A549 (cell line): ENCODE data around the gene COG5. TPM values are rescaled to one million over a fixed set of nuclear protein-coding genes. Genes with fewer than 3 reads are reported as not detected.
A peak's percentile ranks its signal among the peaks of the same experiment; 100 is the strongest.

Experiments used
- ATAC-seq, 2 experiments: fragments of 200-7000 bp in 1 of 2; fragments of >200 bp in 1 of 2; cut with Nextera tagmentation in 1 of 2; cut with Tn5 transposase in 1 of 2; 3 replicates each; pipeline versions ENCODE4 v1.8.0 to v1.9.1; 2018 to 2020; ENCODE audit warnings: mild to moderate bottlenecking in 1 of 2, moderate library complexity in 1 of 2
- CTCF ChIA-PET: fragments of 300-600 bp; sonication (Branson Sonifier 250); formaldehyde crosslinking; extraction: SDS; loops from one replicate; lab custom pipeline; 2021; ENCODE audit warnings: antibody characterized with exemption, inconsistent platforms; lab: Yijun Ruan, JAX
- POLR2A ChIA-PET: fragments of 350-600 bp; formaldehyde crosslinking; extraction: SDS; loops from one replicate; lab custom pipeline; 2021; ENCODE audit warnings: antibody characterized with exemption, inconsistent platforms; lab: Yijun Ruan, JAX
- DNase-seq, 2 experiments: peaks; one replicate each; pipeline versions ENCODE4 v3.0.0 to v3.0.0-alpha.2; 2011 to 2016; ENCODE audit warnings: low read depth in 1 of 2, low spot score in 1 of 2
- FAIRE-seq: peaks from 2 replicates; lab custom pipeline; 2011; peaks lifted over from hg19 to GRCh38; lab: Jason Lieb, UNC
- H3K27ac ChIP-seq, 2 experiments: fragments of >200 bp; sonication (Bioruptor Twin); formaldehyde crosslinking; 3 replicates each; pipeline ENCODE4 v1.5.1; 2016 to 2017
- H3K4me1 ChIP-seq: fragments of >200 bp; sonication (Bioruptor Twin); formaldehyde crosslinking; 3 replicates; pipeline ENCODE4 v1.6.1; 2016
- H3K4me2 ChIP-seq: fragments of >200 bp; sonication (Bioruptor Twin); formaldehyde crosslinking; 3 replicates; pipeline ENCODE4 v1.6.1; 2016
- H3K4me3 ChIP-seq: fragments of >200 bp; sonication (Bioruptor Twin); formaldehyde crosslinking; 3 replicates; pipeline ENCODE4 v1.5.1; 2016
- H3K9me3 ChIP-seq: fragments of >200 bp; sonication (Bioruptor Twin); formaldehyde crosslinking; 3 replicates; pipeline ENCODE4 v1.6.1; 2016
- CBX2 ChIP-seq: fragments of 200-600 bp; sonication (generic); IDR thresholded peaks from 2 replicates; pipeline ENCODE4 v1.6.1; 2016; ENCODE audit warnings: low read depth, mild to moderate bottlenecking, borderline replicate concordance
- EP300 ChIP-seq, 2 experiments: fragments of >200 bp; sonication (Bioruptor Twin); formaldehyde crosslinking; IDR thresholded peaks; 2 replicates in 1 of 2; 3 replicates in 1 of 2; pipeline ENCODE4 v1.6.1; 2016 to 2017
- GATA3 ChIP-seq: IDR thresholded peaks from 2 replicates; pipeline ENCODE4 v1.6.1; 2012; ENCODE audit warnings: borderline replicate concordance
- HOXA7 ChIP-seq: fragments of 250-450 bp; sonication (Bioruptor Pico); IDR thresholded peaks from 2 replicates; pipeline ENCODE4 v1.5.0; 2020; ENCODE audit warnings: mild to moderate bottlenecking, moderate library complexity
- HOXB13 ChIP-seq: fragments of 250-450 bp; sonication (Bioruptor Pico); IDR thresholded peaks from 2 replicates; pipeline ENCODE4 v1.5.0; 2020; ENCODE audit warnings: low read depth, mild to moderate bottlenecking, moderate library complexity
- JUN ChIP-seq, 2 experiments: fragments of >200 bp; sonication (Bioruptor Twin); formaldehyde crosslinking; IDR thresholded peaks; 2 replicates in 1 of 2; 3 replicates in 1 of 2; pipeline ENCODE4 v1.6.1; 2016 to 2017
- KDM5A ChIP-seq: fragments of 200-600 bp; sonication (generic); IDR thresholded peaks from 2 replicates; pipeline ENCODE4 v1.6.1; 2016; ENCODE audit warnings: antibody characterized with exemption, mild to moderate bottlenecking
- MAFK ChIP-seq: fragments of 450-650 bp; IDR thresholded peaks from 2 replicates; pipeline ENCODE4 v1.6.1; 2014; ENCODE audit not compliant: partially characterized antibody
- MYC ChIP-seq: IDR thresholded peaks from 2 replicates; pipeline ENCODE4 v1.6.1; 2012; ENCODE audit warnings: mild to moderate bottlenecking, inconsistent platforms, low read length, improper control_type of control experiment, borderline replicate concordance
- NPAS2 ChIP-seq: fragments of 250-450 bp; sonication (Bioruptor Pico); IDR thresholded peaks from 2 replicates; pipeline ENCODE4 v1.8.0; 2022; ENCODE audit warnings: mild to moderate bottlenecking, moderate library complexity, borderline replicate concordance
- NR3C1 ChIP-seq: fragments of >200 bp; sonication (Bioruptor Twin); formaldehyde crosslinking; IDR thresholded peaks from 3 replicates; pipeline ENCODE4 v1.6.1; 2017
- POLR2AphosphoS2 ChIP-seq: conservative IDR thresholded peaks from 2 replicates; pipeline ENCODE4 v1.6.1; 2012; ENCODE audit warnings: low read length, improper control_type of control experiment, inconsistent platforms
- RCOR1 ChIP-seq: fragments of 150-350 bp; IDR thresholded peaks from 2 replicates; pipeline ENCODE4 v1.6.1; 2014; ENCODE audit warnings: antibody characterized with exemption, low read length, low read depth
- RFX5 ChIP-seq: fragments of 450-650 bp; IDR thresholded peaks from 2 replicates; pipeline ENCODE4 v1.7.1; 2014; ENCODE audit warnings: antibody characterized with exemption, mild to moderate bottlenecking, moderate library complexity
- SMC3 ChIP-seq: fragments of >200 bp; sonication (Bioruptor Twin); formaldehyde crosslinking; IDR thresholded peaks from 3 replicates; pipeline ENCODE4 v1.6.1; 2018; ENCODE audit warnings: inconsistent platforms
- TP53 ChIP-seq: fragments of 250-450 bp; sonication (Bioruptor Pico); IDR thresholded peaks from 2 replicates; pipeline ENCODE4 v1.5.0; 2021; ENCODE audit warnings: mild to moderate bottlenecking, moderate library complexity
- WGBS: methylation state at CpG from one replicate; pipeline ENCODE4 v1.1.6; 2017; ENCODE audit errors: missing lambda C conversion rate; 5-methylcytosine and 5-hydroxymethylcytosine counted together
- polyA plus RNA-seq, 4 experiments: library from polyadenylated mRNA; depleted of rRNA in 3 of 4; stranded (reverse); fragments of >200 nt; fragmentation: RNase III in 1 of 4; extraction: RNeasy Plus Mini Kit Qiagen cat#74134 plus additional on column Dnase treatment in 1 of 4; gene quantifications; 2 replicates in 3 of 4; 3 replicates in 1 of 4; pipeline ENCODE4 v1.2.3, GENCODE V29; 2011 to 2017
- TF ChIP-seq, protein P1 (sequence below): fragments of 150-350 bp; IDR thresholded peaks from 2 replicates; pipeline ENCODE4 v1.6.1; 2014; ENCODE audit warnings: low read depth, mild to moderate bottlenecking, low read length
- TF ChIP-seq, protein P2 (sequence below): fragments of >200 bp; sonication (Bioruptor Twin); formaldehyde crosslinking; IDR thresholded peaks from 2 replicates; pipeline ENCODE4 v1.6.1; 2016
- TF ChIP-seq, protein P3 (sequence below): IDR thresholded peaks from 2 replicates; pipeline ENCODE4 v1.6.1; 2012
- TF ChIP-seq, protein P4 (sequence below): fragments of 200-600 bp; sonication (generic); IDR thresholded peaks from 2 replicates; pipeline ENCODE4 v1.6.1; 2016; ENCODE audit warnings: antibody characterized with exemption, mild to moderate bottlenecking, moderate library complexity
- TF ChIP-seq, protein P5 (sequence below): fragments of >200 bp; sonication (Bioruptor Twin); formaldehyde crosslinking; IDR thresholded peaks from 3 replicates; pipeline ENCODE4 v1.6.1; 2016
- TF ChIP-seq, protein P6 (sequence below): fragments of 250-450 bp; sonication (Bioruptor Pico); IDR thresholded peaks from 2 replicates; pipeline ENCODE4 v1.5.0; 2021; ENCODE audit warnings: mild to moderate bottlenecking, moderate library complexity, borderline replicate concordance
- TF ChIP-seq, protein P7 (sequence below): fragments of 250-450 bp; sonication (Bioruptor Pico); IDR thresholded peaks from 2 replicates; pipeline ENCODE4 v1.5.0; 2020; ENCODE audit warnings: low read depth, mild to moderate bottlenecking, moderate library complexity

The COG5 gene
- polyA plus RNA-seq, 2 of the 4 experiments (the other 2 are of a cell fraction), result 22.5 to 44.0 TPM

DNA sequence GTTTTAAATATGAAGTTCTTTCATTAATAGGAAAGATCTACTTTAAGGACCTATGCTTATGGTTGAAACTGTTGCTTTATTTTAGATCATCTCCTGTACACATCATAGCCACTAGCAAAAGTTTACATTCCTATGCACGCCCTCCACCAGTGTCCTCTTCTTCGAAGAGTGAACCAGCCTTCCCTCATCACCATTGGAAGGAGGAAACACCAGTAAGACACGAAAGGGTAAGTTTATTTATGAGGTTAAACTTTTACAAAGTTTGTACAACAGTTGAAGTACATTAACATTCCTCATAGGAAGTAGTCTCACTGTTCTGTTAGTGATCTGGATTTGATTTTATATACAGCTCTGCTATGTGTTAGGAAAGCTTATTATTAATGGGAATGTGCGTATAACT is 378.0 kb downstream of the COG5 start:
- no peak for TF ChIP-seq CBX2
- TF ChIP-seq, protein P1, sequence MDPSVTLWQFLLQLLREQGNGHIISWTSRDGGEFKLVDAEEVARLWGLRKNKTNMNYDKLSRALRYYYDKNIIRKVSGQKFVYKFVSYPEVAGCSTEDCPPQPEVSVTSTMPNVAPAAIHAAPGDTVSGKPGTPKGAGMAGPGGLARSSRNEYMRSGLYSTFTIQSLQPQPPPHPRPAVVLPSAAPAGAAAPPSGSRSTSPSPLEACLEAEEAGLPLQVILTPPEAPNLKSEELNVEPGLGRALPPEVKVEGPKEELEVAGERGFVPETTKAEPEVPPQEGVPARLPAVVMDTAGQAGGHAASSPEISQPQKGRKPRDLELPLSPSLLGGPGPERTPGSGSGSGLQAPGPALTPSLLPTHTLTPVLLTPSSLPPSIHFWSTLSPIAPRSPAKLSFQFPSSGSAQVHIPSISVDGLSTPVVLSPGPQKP, result no peak
- TF ChIP-seq HOXB13 (CRISPR knock-in tag), result no peak
- TF ChIP-seq, protein P2, sequence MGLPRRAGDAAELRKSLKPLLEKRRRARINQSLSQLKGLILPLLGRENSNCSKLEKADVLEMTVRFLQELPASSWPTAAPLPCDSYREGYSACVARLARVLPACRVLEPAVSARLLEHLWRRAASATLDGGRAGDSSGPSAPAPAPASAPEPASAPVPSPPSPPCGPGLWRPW, result no peak
- TF ChIP-seq EP300 (IDR thresholded peaks at IDR 0.05), result no peak
- no peak for TF ChIP-seq NR3C1
- TF ChIP-seq NPAS2 (CRISPR knock-in tag), result no peak
- POLR2A ChIA-PET, result interaction anchor here (0.6 to 0.7 kb wide), 2 partner anchors 11 to 347 kb away, joined by 3 to 10 read pairs; no protein-coding TSS in a partner anchor
- 40% methylated on average over 4 of the region's 4 CpGs for WGBS
- DNase-seq (no peak), FAIRE-seq (no peak), ATAC-seq (peak in 1 of 2 experiments; percentile 57; a peak in 2 of 6 replicates)
- CTCF ChIA-PET, result interaction anchor here (1.2 kb wide), 1 partner anchor 392 kb away, joined by 3 read pairs; no protein-coding TSS in a partner anchor
- H3K4me3 ChIP-seq, result no peak overlapping the region
- H3K4me2 ChIP-seq, result peak overlapping the region; percentile 30
- H3K4me1 ChIP-seq, result peaks cover 23% of the 10 kb centered on the region
- no peaks in the 10 kb centered on the region for H3K9me3 ChIP-seq
- no peak overlapping the region for H3K27ac ChIP-seq

DNA sequence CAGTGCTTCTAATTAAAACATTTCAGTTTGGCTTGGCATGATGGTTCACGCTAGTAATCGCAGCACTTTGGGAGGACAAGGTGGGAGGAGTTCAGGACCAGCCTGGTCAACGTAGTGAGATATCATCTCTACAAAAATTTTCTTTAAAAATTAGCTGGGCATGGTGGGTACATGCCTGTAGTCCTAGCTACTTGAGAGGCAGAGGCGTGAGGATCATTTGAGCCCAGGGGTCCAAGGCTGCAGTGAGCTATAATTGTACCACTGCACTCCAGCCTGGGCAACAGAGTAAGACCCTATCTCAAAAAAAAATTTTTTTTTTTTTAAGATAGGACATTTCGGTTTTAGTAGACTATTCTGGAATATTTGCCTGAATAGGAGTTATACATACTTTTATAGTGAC is 382.5 kb downstream of the COG5 start:
- CTCF ChIA-PET, result interaction anchor here (0.6 to 1.2 kb wide), 4 partner anchors 13 to 562 kb away, joined by 3 to 4 read pairs (median 4); partner anchors contain the start of genes CBLL1 and HBP1
- FAIRE-seq (no peak), ATAC-seq (no peak), DNase-seq (no peak)
- Histone ChIP-seq H3K4me3 (no peak overlapping the region), H3K27ac (0 out of 6 replicates have a peak overlapping the region, but pooled peaks of 1 of the 2 experiments have one; percentile 4), H3K9me3 (no peaks in the 10 kb centered on the region), H3K4me2 (no peak overlapping the region), H3K4me1 (peaks cover 38% of the 10 kb centered on the region)
- WGBS, result 96% methylated on average over 5 of the region's 5 CpGs
- POLR2A ChIA-PET, result no interaction called here
- TF ChIP-seq, protein P3, sequence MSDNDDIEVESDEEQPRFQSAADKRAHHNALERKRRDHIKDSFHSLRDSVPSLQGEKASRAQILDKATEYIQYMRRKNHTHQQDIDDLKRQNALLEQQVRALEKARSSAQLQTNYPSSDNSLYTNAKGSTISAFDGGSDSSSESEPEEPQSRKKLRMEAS, result no peak
- TF ChIP-seq, protein P4, sequence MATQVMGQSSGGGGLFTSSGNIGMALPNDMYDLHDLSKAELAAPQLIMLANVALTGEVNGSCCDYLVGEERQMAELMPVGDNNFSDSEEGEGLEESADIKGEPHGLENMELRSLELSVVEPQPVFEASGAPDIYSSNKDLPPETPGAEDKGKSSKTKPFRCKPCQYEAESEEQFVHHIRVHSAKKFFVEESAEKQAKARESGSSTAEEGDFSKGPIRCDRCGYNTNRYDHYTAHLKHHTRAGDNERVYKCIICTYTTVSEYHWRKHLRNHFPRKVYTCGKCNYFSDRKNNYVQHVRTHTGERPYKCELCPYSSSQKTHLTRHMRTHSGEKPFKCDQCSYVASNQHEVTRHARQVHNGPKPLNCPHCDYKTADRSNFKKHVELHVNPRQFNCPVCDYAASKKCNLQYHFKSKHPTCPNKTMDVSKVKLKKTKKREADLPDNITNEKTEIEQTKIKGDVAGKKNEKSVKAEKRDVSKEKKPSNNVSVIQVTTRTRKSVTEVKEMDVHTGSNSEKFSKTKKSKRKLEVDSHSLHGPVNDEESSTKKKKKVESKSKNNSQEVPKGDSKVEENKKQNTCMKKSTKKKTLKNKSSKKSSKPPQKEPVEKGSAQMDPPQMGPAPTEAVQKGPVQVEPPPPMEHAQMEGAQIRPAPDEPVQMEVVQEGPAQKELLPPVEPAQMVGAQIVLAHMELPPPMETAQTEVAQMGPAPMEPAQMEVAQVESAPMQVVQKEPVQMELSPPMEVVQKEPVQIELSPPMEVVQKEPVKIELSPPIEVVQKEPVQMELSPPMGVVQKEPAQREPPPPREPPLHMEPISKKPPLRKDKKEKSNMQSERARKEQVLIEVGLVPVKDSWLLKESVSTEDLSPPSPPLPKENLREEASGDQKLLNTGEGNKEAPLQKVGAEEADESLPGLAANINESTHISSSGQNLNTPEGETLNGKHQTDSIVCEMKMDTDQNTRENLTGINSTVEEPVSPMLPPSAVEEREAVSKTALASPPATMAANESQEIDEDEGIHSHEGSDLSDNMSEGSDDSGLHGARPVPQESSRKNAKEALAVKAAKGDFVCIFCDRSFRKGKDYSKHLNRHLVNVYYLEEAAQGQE, result no peak

DNA sequence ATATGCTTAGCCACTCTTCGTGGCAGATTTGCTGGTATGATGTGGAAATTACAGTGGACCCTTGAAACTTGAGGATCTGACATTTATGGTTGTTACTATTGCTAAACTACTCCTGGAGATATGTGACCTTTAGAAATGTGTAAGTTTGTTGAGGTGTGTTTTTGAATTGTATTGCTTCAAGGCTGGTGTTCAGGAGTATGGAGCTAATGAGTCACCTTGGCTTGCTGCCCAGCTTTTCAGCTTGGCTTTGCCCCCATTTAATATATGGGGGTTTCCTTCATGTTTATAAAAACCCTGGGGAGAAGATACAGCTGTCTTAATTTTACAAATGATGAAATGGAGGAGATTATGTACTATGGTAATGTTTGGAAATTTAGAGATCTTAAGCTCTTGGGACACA is 383.3 kb downstream of the COG5 start:
- Histone ChIP-seq H3K4me3 (no peak overlapping the region), H3K27ac (peak overlapping the region in 1 of 2 experiments; percentile 68; a peak in 4 of 6 replicates), H3K9me3 (no peaks in the 10 kb centered on the region), H3K4me2 (peak overlapping the region; percentile 62), H3K4me1 (peaks cover 30% of the 10 kb centered on the region)
- DNase-seq, result peak; percentile 16 to 58
- no peak for FAIRE-seq
- peak; percentile 58 to 75; a peak in 4 of 6 replicates for ATAC-seq
- CTCF ChIA-PET, result interaction anchor here (1.0 kb wide), 3 partner anchors 9 to 563 kb away, joined by 3 to 4 read pairs (median 3); partner anchors contain the start of gene CBLL1
- POLR2A ChIA-PET, result interaction anchor here (1.0 to 1.2 kb wide), 2 partner anchors 10 to 12 kb away, joined by 7 to 8 read pairs; partner anchors contain the start of gene HBP1
- 0% methylated on average over 1 of the region's 1 CpG for WGBS
- TF ChIP-seq POLR2AphosphoS2 (no peak), HOXA7 (CRISPR knock-in tag) (no peak), MYC (no peak), TP53 (CRISPR knock-in tag) (no peak), JUN (IDR thresholded peaks at IDR 0.05) (0 out of 5 replicates have a peak, but pooled peaks have one; percentile 16 to 32), RFX5 (no peak), MAFK (no peak), KDM5A (no peak), GATA3 (no peak), RCOR1 (no peak), SMC3 (no peak)
- TF ChIP-seq, protein P5, sequence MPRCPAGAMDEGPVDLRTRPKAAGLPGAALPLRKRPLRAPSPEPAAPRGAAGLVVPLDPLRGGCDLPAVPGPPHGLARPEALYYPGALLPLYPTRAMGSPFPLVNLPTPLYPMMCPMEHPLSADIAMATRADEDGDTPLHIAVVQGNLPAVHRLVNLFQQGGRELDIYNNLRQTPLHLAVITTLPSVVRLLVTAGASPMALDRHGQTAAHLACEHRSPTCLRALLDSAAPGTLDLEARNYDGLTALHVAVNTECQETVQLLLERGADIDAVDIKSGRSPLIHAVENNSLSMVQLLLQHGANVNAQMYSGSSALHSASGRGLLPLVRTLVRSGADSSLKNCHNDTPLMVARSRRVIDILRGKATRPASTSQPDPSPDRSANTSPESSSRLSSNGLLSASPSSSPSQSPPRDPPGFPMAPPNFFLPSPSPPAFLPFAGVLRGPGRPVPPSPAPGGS, result 0 out of 3 replicates have a peak, but pooled peaks have one; percentile 38
- TF ChIP-seq, protein P6, sequence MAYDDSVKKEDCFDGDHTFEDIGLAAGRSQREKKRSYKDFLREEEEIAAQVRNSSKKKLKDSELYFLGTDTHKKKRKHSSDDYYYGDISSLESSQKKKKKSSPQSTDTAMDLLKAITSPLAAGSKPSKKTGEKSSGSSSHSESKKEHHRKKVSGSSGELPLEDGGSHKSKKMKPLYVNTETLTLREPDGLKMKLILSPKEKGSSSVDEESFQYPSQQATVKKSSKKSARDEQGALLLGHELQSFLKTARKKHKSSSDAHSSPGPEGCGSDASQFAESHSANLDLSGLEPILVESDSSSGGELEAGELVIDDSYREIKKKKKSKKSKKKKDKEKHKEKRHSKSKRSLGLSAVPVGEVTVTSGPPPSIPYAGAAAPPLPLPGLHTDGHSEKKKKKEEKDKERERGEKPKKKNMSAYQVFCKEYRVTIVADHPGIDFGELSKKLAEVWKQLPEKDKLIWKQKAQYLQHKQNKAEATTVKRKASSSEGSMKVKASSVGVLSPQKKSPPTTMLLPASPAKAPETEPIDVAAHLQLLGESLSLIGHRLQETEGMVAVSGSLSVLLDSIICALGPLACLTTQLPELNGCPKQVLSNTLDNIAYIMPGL, result no peak
- TF ChIP-seq, protein P7, sequence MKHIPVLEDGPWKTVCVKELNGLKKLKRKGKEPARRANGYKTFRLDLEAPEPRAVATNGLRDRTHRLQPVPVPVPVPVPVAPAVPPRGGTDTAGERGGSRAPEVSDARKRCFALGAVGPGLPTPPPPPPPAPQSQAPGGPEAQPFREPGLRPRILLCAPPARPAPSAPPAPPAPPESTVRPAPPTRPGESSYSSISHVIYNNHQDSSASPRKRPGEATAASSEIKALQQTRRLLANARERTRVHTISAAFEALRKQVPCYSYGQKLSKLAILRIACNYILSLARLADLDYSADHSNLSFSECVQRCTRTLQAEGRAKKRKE, result no peak
